GM18951 (cell line): ENCODE measurements around the gene LYAR.

Source experiments
- POLR2A ChIP-seq: IDR thresholded peaks from 4 replicates; pipeline ENCODE4 v1.6.1; 2011; ENCODE audit warnings: mild to moderate bottlenecking; ENCODE audit not compliant: insufficient read length, insufficient read depth; ENCODE audit errors: extremely low read depth
- in situ Hi-C: fragments of 300-500 bp; cut with MboI; formaldehyde crosslinking; loops from one replicate; pipeline ENCODE4 v1.12.0; 2022; ENCODE audit warnings: low sequenced_read_pairs, mixed read lengths, inconsistent platforms; ENCODE audit not compliant: unreplicated experiment

LYAR gene

DNA sequence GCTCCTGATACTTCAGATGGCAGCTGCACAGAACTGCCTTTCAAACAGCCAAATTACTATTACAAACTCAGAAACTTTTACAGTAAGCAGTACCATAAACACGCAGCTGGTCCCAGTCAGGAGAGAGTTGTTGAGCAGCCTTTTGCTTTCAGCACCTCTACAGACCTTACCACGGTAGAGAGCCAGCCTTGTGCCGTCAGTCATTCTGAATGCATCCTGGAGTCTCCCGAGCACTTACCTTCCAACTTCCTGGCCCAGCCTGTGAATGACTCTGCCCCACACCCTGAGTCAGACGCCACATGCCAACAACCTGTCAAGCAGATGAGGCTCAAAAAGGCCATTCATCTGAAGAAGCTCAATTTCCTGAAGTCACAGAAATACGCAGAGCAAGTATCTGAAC lies 12.5 kb upstream of the LYAR start:
- in situ Hi-C loops, result no loop called here
- TF ChIP-seq POLR2A, result no peak

DNA sequence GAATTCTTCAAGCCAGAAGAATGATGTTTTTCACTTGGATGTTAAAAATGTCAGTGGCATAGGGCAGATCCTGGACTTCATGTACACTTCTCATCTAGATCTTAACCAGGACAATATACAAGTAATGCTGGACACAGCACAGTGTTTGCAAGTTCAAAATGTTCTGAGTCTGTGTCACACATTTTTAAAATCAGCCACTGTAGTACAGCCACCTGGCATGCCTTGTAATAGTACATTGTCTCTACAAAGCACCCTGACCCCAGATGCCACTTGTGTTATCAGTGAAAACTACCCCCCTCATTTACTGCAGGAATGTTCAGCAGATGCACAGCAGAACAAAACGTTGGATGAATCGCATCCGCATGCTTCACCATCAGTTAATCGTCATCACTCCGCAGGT lies 12.0 kb upstream of the LYAR start:
- no peak for TF ChIP-seq POLR2A
- in situ Hi-C loops, result no loop called here

- no peak for TF ChIP-seq POLR2A
- in situ Hi-C loops, result no loop called here
Observed at GRCh38 chr4:4299006-4299405, 9.1 kb upstream of the LYAR start.

GRCh38 chr4:4296283-4296846 lies 6.4 kb upstream of the LYAR start:
- in situ Hi-C loops, result no loop called here
- no peak for TF ChIP-seq POLR2A

DNA sequence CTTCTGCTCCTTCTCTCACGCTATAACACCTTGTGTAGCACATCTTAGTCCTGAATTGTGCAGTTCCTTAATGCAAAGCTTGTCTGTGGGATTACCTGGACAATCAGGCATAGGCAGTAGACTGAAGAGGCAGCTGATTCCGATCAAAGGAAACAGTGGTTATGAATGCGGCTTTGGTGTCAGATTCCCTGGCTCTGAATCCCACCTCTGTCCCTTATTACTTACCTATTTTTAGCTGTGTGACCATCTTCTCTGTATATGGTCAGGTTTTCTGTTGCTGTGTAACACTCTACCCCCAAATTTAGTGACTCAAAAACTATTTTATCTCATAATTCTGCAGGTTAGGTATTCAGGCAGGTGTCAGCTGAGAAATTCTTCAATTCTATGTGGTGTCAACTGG lies 3.3 kb upstream of the LYAR start:
- TF ChIP-seq POLR2A, result no peak
- in situ Hi-C loops, result no loop called here

DNA sequence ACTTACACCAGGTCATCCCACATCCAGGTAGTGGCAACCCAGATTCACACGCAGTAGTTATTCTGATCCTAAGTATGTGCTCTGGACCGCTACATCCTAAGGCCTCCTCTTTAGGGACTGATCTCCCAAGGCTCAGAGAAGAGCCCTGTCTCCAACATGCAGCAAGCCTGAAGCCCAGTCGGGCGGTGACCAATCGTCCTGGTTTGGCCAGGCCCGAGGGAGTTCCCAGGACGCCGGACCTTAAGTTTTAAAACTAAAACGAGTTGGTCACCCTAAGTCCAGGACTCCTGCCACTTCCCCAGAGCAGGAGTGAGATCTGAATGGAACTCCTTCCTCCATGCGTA lies 385 bp downstream of the LYAR start:
- in situ Hi-C loops, result no loop called here
- TF ChIP-seq POLR2A, result no peak

DNA sequence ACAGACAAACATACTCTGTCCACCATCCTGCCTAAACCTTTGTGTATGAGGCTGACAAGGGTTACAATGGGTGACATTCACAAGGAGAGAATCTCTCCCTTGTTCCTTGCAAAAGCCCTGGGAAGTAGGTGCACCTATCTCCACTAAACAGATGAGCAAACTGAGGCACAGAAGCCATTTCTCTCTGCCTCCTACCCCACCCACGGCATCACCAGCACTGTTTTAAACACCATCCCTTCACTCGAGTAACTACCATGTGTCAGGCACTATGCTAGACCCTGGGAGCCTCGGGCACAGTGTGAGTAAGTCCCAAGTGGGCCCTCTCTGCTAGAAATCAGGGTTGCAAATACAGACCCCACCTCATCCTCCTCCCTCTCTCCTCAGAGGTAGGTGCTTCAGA lies 899 bp downstream of the LYAR start:
- TF ChIP-seq POLR2A, result no peak
- in situ Hi-C loops, result no loop called here

DNA sequence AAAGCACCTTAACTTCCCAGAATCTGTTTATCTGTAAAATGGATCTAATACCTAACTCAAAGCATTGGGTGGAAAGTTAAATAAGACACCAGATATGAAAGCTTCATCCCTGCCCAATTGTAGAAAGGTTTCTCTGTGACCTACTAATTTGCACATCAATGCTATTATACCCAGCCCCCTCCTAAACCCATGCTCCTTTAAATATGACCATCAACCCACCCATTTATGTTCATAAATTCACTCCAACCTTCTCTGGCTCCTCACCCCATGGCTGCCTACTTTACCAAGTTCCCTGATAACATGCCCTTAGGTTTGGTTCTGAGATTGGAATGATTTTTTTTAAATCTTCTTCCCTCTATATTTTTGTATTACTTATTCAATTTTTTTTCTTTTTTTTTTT lies 1.9 kb downstream of the LYAR start:
- TF ChIP-seq POLR2A, result no peak
- in situ Hi-C loops, result no loop called here

- in situ Hi-C loops, result no loop called here
- TF ChIP-seq POLR2A, result no peak
Observed at GRCh38 chr4:4284827-4285618, 4.9 kb downstream of the LYAR start.

- TF ChIP-seq POLR2A, result no peak
- in situ Hi-C loops, result no loop called here
Observed at GRCh38 chr4:4281787-4282186, 8.2 kb downstream of the LYAR start.

DNA sequence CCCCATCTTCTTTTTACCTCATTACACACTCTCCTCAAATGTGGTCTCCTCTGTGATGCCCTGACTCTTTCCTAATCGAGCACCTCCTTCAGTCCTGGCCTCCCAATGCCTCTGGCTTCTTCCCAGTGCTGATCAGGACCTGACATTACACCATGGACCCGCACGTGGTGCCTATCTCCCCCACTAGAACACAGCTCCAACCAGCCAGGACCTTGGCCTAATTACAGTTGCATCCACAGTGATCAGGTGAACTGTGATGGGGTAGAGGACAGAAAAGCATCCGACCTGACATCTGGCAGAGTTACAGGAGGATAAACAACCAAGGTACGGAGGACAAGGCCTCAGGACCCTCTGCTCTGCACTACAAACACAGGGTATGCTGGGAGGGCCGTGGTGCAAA lies 12.4 kb downstream of the LYAR start:
- no peak for TF ChIP-seq POLR2A
- in situ Hi-C loops, result no loop called here

DNA sequence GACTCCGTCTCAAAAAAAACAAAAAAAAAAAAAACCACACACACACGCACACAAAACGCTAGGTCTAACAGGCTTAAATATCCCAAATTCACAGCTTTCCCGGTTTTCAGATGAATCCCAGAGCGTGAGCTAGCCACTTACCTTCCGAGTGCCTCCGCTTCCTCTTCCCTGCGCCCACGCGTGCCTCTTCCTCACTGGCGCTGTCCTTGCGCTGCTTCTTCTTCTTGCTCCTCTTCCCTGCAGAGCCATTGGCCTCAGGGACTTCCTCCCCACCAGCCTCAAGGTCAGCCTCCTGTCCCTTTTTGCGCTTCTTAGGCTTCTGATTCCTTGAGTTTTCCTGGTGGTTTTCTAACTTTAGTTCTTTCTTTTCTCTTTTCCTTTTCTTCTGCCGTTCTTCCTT lies 15.7 kb downstream of the LYAR start:
- in situ Hi-C loops, result no loop called here
- no peak for TF ChIP-seq POLR2A

DNA sequence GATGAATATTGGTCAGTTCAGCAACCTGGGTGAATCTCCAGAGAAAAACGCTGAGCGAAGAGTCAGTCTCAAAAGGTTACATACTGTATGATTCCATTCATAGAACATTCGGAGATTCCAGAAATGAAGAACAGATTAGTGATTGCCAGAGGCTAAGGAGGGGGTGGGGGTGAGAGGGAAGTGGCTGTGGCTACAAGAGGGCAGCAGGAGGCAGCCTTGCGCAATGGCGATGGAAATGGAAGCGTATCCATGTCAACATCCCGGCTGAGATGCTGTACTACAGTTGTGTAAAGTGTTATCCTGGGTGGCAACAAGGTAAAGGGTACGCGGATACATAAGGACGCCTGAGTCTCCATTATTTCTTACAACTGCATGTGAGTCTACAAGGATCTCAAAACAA lies 18.0 kb downstream of the LYAR start:
- no peak for TF ChIP-seq POLR2A
- in situ Hi-C loops, result no loop called here

- in situ Hi-C loops, result no loop called here
- TF ChIP-seq POLR2A, result no peak
Observed at GRCh38 chr4:4270529-4270928, 19.4 kb downstream of the LYAR start.
